Skin epidermis (tissue), 12 donors: ENCODE data around the gene EGFL6.
"Not testable (repeated sequence)": the region's sequence is repeated elsewhere in the genome, so short reads cannot be mapped to it uniquely, and the experiment has no call there.

Experiments
- H3K27ac ChIP-seq, 21 experiments: fragments of 200-600 bp; sonication (generic) in 11 of 21; one replicate each; pipeline ENCODE4 v1.5.0; 2020; ENCODE audit warnings: mild to moderate bottlenecking in 3 of 21, inconsistent platforms in 2 of 21, moderate library complexity in 2 of 21
- H3K4me3 ChIP-seq, 7 experiments: fragments of 200-600 bp; sonication (generic) in 2 of 7; one replicate each; pipeline ENCODE4 v1.5.0; 2020; ENCODE audit warnings: inconsistent platforms in 2 of 7, mild to moderate bottlenecking in 2 of 7, moderate library complexity in 1 of 7

EGFL6 gene

GRCh38 chrX:13649838-13650237, 80.4 kb downstream of the EGFL6 start:
- no peak overlapping the region for H3K4me3 ChIP-seq

GRCh38 chrX:13650318-13650717, 80.9 kb downstream of the EGFL6 start:
- no peak overlapping the region for H3K4me3 ChIP-seq
- H3K27ac ChIP-seq, result no peak overlapping the region

More at GRCh38 chrX:13649838-13650237, 80.4 kb downstream of the EGFL6 start:
- H3K27ac ChIP-seq, result peak overlapping the region in 1 of 21 experiments; percentile 12

- H3K4me3 ChIP-seq, result no peak overlapping the region
- H3K27ac ChIP-seq, result peak overlapping the region in 1 of 21 experiments; percentile 36
Observed at GRCh38 chrX:13651150-13651549, 81.7 kb downstream of the EGFL6 start.

- H3K27ac ChIP-seq, result peak overlapping the region in 19 of 21 experiments; percentile 20 to 96 (median 71)
- peak overlapping the region; percentile 22 to 60 (median 53) for H3K4me3 ChIP-seq
Observed at GRCh38 chrX:13652287-13652793, 82.9 kb downstream of the EGFL6 start.

- peak within 1 kb of the TSS; percentile 44 to 60 (median 53) for H3K4me3 ChIP-seq
- peak within 1 kb of the TSS; percentile 22 to 96 (median 90) for H3K27ac ChIP-seq
Observed at GRCh38 chrX:13652850-13653693, 83.7 kb downstream of the EGFL6 start, which contains the start of gene TCEANC. Gene TCEANC (plus strand): TSS chrX:13653141. CDS start chrX:13662509, 9,368 bp downstream.

GRCh38 chrX:13654116-13654515, 84.7 kb downstream of the EGFL6 start:
- no peak overlapping the region for H3K4me3 ChIP-seq

GRCh38 chrX:13655674-13656073, 86.3 kb downstream of the EGFL6 start:
- peak overlapping the region in 1 of 21 experiments; percentile 39 for H3K27ac ChIP-seq
- H3K4me3 ChIP-seq, result no peak overlapping the region

More at GRCh38 chrX:13654116-13654515, 84.7 kb downstream of the EGFL6 start:
- H3K27ac ChIP-seq, result peak overlapping the region in 4 of 21 experiments; percentile 81 to 91 (median 89)

- Histone ChIP-seq H3K27ac (peak overlapping the region in 11 of 21 experiments; percentile 1 to 71 (median 50)), H3K4me3 (no peak overlapping the region)
Observed at GRCh38 chrX:13658602-13659001, 89.2 kb downstream of the EGFL6 start.

GRCh38 chrX:13659063-13659462, 89.7 kb downstream of the EGFL6 start:
- no peak overlapping the region for H3K4me3 ChIP-seq
- peak overlapping the region in 11 of 21 experiments; percentile 1 to 71 (median 50) for H3K27ac ChIP-seq

GRCh38 chrX:13661735-13662288, 92.4 kb downstream of the EGFL6 start:
- peak overlapping the region in 9 of 21 experiments; percentile 5 to 74 (median 34) for H3K27ac ChIP-seq
- no peak overlapping the region for H3K4me3 ChIP-seq

- H3K27ac ChIP-seq, result peak overlapping the region in 8 of 21 experiments; percentile 5 to 74 (median 41)
- H3K4me3 ChIP-seq, result no peak overlapping the region
Observed at GRCh38 chrX:13662355-13662791, 93.0 kb downstream of the EGFL6 start.

- no peak overlapping the region for H3K27ac ChIP-seq
Observed at GRCh38 chrX:13664020-13664419, 94.6 kb downstream of the EGFL6 start.

GRCh38 chrX:13666836-13667235, 97.4 kb downstream of the EGFL6 start:
- H3K27ac ChIP-seq, result peak overlapping the region in 1 of 21 experiments; percentile 10
- no peak overlapping the region for H3K4me3 ChIP-seq

More at GRCh38 chrX:13664020-13664419, 94.6 kb downstream of the EGFL6 start:
- no peak overlapping the region for H3K4me3 ChIP-seq

- H3K27ac ChIP-seq, result peak overlapping the region in 1 of 21 experiments; percentile 34
Observed at GRCh38 chrX:13667919-13668318, 98.5 kb downstream of the EGFL6 start.

GRCh38 chrX:13669246-13669737, 99.9 kb downstream of the EGFL6 start:
- peak overlapping the region in 11 of 21 experiments; percentile 11 to 62 (median 49) for H3K27ac ChIP-seq
- H3K4me3 ChIP-seq, result no peak overlapping the region

More at GRCh38 chrX:13667919-13668318, 98.5 kb downstream of the EGFL6 start:
- H3K4me3 ChIP-seq, result no peak overlapping the region

- peak overlapping the region in 10 of 21 experiments; percentile 11 to 62 (median 51) for H3K27ac ChIP-seq
Observed at GRCh38 chrX:13669755-13670154, 100.4 kb downstream of the EGFL6 start.

GRCh38 chrX:13670197-13670596, 100.8 kb downstream of the EGFL6 start:
- H3K4me3 ChIP-seq, result no peak overlapping the region
- H3K27ac ChIP-seq, result no peak overlapping the region

More at GRCh38 chrX:13669755-13670154, 100.4 kb downstream of the EGFL6 start:
- H3K4me3 ChIP-seq, result not testable (repeated sequence)

- Histone ChIP-seq H3K27ac (no peak overlapping the region), H3K4me3 (no peak overlapping the region)
Observed at GRCh38 chrX:13673016-13673415, 103.6 kb downstream of the EGFL6 start.

- Histone ChIP-seq H3K27ac (no peak overlapping the region), H3K4me3 (no peak overlapping the region)
Observed at GRCh38 chrX:13676885-13677284, 107.5 kb downstream of the EGFL6 start.

- H3K4me3 ChIP-seq, H3K27ac ChIP-seq: not testable (repeated sequence)
Observed at GRCh38 chrX:13679700-13680099, 110.3 kb downstream of the EGFL6 start.
